Upper lobe of left lung (tissue), 6 donors: Measurements from ENCODE around the gene WDR53. TPM values are rescaled to one million over a fixed set of nuclear protein-coding genes. Genes with fewer than 3 reads are reported as not detected.
"Not testable (repeated sequence)": the region's sequence is repeated elsewhere in the genome, so short reads cannot be mapped to it uniquely, and the experiment has no call there.

Experiments used
- ATAC-seq, 2 donors: fragments of 200-7000 bp; cut with Tn5 transposase; one replicate each; pipeline ENCODE4 v1.9.1; 2022; ENCODE audit warnings: mild to moderate bottlenecking in 2 of 2, moderate library complexity in 2 of 2; ENCODE audit not compliant: low FRiP score in 2 of 2
- DNase-seq, 2 donors: peaks; one replicate each; pipeline ENCODE4 v3.0.0-alpha.2; 2019 to 2020
- H3K27ac ChIP-seq, 4 donors: fragments of 200-600 bp; sonication (generic); one replicate each; pipeline ENCODE4 v1.5.1; 2016 to 2019
- H3K27me3 ChIP-seq, 4 donors: fragments of 200-600 bp; sonication (generic); one replicate each; pipeline ENCODE4 v1.5.1; 2017 to 2019
- H3K36me3 ChIP-seq, 4 donors: fragments of 200-600 bp; sonication (generic); one replicate each; pipeline ENCODE4 v1.5.1; 2016 to 2019
- H3K4me1 ChIP-seq, 4 donors: fragments of 200-600 bp; sonication (generic); one replicate each; pipeline ENCODE4 v1.5.1; 2018 to 2019
- H3K4me3 ChIP-seq, 4 donors: fragments of 200-600 bp; sonication (generic); one replicate each; pipeline ENCODE4 v1.5.1; 2017 to 2019; ENCODE audit warnings: mild to moderate bottlenecking in 2 of 4, moderate library complexity in 1 of 4
- H3K9me3 ChIP-seq, 4 donors: fragments of 200-600 bp; sonication (generic); one replicate each; pipeline ENCODE4 v1.5.1; 2018 to 2019
- CTCF ChIP-seq, 6 experiments: fragments of 450-650 bp in 4 of 6; fragments of 200-600 bp in 2 of 6; sonication (generic) in 2 of 6; IDR thresholded peaks; one replicate each; pipeline ENCODE4 v1.5.1; 2016 to 2019; ENCODE audit warnings: antibody characterized with exemption in 6 of 6
- EP300 ChIP-seq, 4 donors: sonication (generic); formaldehyde crosslinking; IDR thresholded peaks; one replicate each; pipeline ENCODE4 v1.5.1; 2017; ENCODE audit warnings: antibody characterized with exemption in 4 of 4, control low read depth in 2 of 4
- POLR2A ChIP-seq, 4 donors: fragments of 450-650 bp; IDR thresholded peaks; one replicate each; pipeline ENCODE4 v1.5.1; 2016 to 2017; ENCODE audit warnings: antibody characterized with exemption in 4 of 4, mild to moderate bottlenecking in 2 of 4
- POLR2AphosphoS5 ChIP-seq, 2 donors: sonication (generic); formaldehyde crosslinking; IDR thresholded peaks; one replicate each; pipeline ENCODE4 v1.5.1; 2017; ENCODE audit warnings: antibody characterized with exemption in 2 of 2
- WGBS, 2 donors: methylation state at CpG; one replicate each; pipeline ENCODE4 v1.1.5; 2017 to 2018; 5-methylcytosine and 5-hydroxymethylcytosine counted together
- total RNA-seq, 6 donors: library from RNA; depleted of rRNA in 4 of 6; stranded (reverse); fragments of >200 nt in 4 of 6; gene quantifications; one replicate each; pipeline versions ENCODE4 v1.1.0 to v1.2.1, GENCODE V29; 2016 to 2021
- donor health status: DM: no; HTN: no; CAD: no; lungs with moderate emphysema.
- donor health status: DM: no; HTN: yes; CAD: no; lungs with severe emphysema.

Gene WDR53
- total RNA-seq, 6 donors from 2014 or later: 1.00 to 31.4 (median 8.7) TPM

GRCh38 chr3:196531418-196531817 is 36.9 kb downstream of the WDR53 start:
- Histone ChIP-seq H3K4me3 (no peak overlapping the region), H3K4me1 (peaks cover 0 to 8% (median 3%) of the 10 kb centered on the region in 4 donors), H3K27ac (no peak overlapping the region), H3K27me3 (no peaks in the 10 kb centered on the region), H3K9me3 (no peaks in the 10 kb centered on the region), H3K36me3 (no peaks in the 10 kb centered on the region)
- no peak for TF ChIP-seq CTCF (IDR thresholded peaks at IDR 0.05)
- TF ChIP-seq EP300 (IDR thresholded peaks at IDR 0.05): no peak
- TF ChIP-seq POLR2AphosphoS5 (IDR thresholded peaks at IDR 0.05): no peak
- no peak for TF ChIP-seq POLR2A (IDR thresholded peaks at IDR 0.05)
- no peak for ATAC-seq
- no peak for DNase-seq
- WGBS, 2 donors: 70 to 72% methylated on average over 4 of the region's 4 CpGs

GRCh38 chr3:196528639-196529233 is 39.6 kb downstream of the WDR53 start:
- Histone ChIP-seq H3K27ac (peak overlapping the region in 1 of 4 donors; percentile 70), H3K27me3 (no peaks in the 10 kb centered on the region), H3K36me3 (no peaks in the 10 kb centered on the region), H3K4me1 (peaks cover 0 to 8% (median 3%) of the 10 kb centered on the region in 4 donors), H3K9me3 (no peaks in the 10 kb centered on the region), H3K4me3 (peak overlapping the region in 3 of 4 donors; percentile 32 to 47 (median 42))
- TF ChIP-seq CTCF (IDR thresholded peaks at IDR 0.05): peak; percentile 64 to 91 (median 84)
- TF ChIP-seq POLR2AphosphoS5 (IDR thresholded peaks at IDR 0.05): no peak
- TF ChIP-seq POLR2A (IDR thresholded peaks at IDR 0.05): peak in 1 of 4 donors; percentile 8
- no peak for TF ChIP-seq EP300 (IDR thresholded peaks at IDR 0.05)
- ATAC-seq (peak; percentile 88 to 98), DNase-seq (peak; percentile 86 to 97)
- 12 to 19% methylated on average over 12 to 14 of the region's 52 CpGs for WGBS, 2 donors

GRCh38 chr3:196525141-196525540 is 43.2 kb downstream of the WDR53 start:
- Histone ChIP-seq H3K36me3 (no peaks in the 10 kb centered on the region), H3K4me1 (peaks cover 0 to 8% (median 3%) of the 10 kb centered on the region in 4 donors), H3K27ac (no peak overlapping the region), H3K27me3 (no peaks in the 10 kb centered on the region), H3K4me3 (no peak overlapping the region), H3K9me3 (peaks cover 8 to 20% (median 16%) of the 10 kb centered on the region in 4 donors)
- DNase-seq: no peak
- WGBS, 2 donors: 82 to 84% methylated on average over 4 of the region's 4 CpGs
- no peak for TF ChIP-seq POLR2A (IDR thresholded peaks at IDR 0.05)
- no peak for TF ChIP-seq EP300 (IDR thresholded peaks at IDR 0.05)
- no peak for TF ChIP-seq POLR2AphosphoS5 (IDR thresholded peaks at IDR 0.05)
- no peak for TF ChIP-seq CTCF (IDR thresholded peaks at IDR 0.05)
- no peak for ATAC-seq

- no peak overlapping the region for H3K4me3 ChIP-seq
- peaks cover 0 to 8% (median 3%) of the 10 kb centered on the region in 4 donors for H3K4me1 ChIP-seq
- H3K9me3 ChIP-seq: peaks cover 14 to 26% (median 22%) of the 10 kb centered on the region in 4 donors
- no peaks in the 10 kb centered on the region for H3K27me3 ChIP-seq
- 61 to 78% methylated on average over 3 to 5 of the region's 5 CpGs for WGBS, 2 donors
- ATAC-seq: no peak
- no peak overlapping the region for H3K27ac ChIP-seq
- TF ChIP-seq CTCF (IDR thresholded peaks at IDR 0.05): no peak
- no peak for TF ChIP-seq POLR2A (IDR thresholded peaks at IDR 0.05)
- no peak for TF ChIP-seq EP300 (IDR thresholded peaks at IDR 0.05)
- no peak for TF ChIP-seq POLR2AphosphoS5 (IDR thresholded peaks at IDR 0.05)
- H3K36me3 ChIP-seq: no peaks in the 10 kb centered on the region
- no peak for DNase-seq
Measured at GRCh38 chr3:196524527-196524926, 43.8 kb downstream of the WDR53 start.

- no peaks in the 10 kb centered on the region for H3K27me3 ChIP-seq
- no peak for TF ChIP-seq POLR2AphosphoS5 (IDR thresholded peaks at IDR 0.05)
- 95 to 99% methylated on average over 4 of the region's 4 CpGs for WGBS, 2 donors
- ATAC-seq (no peak), DNase-seq (no peak)
- no peaks in the 10 kb centered on the region for H3K36me3 ChIP-seq
- H3K4me3 ChIP-seq: no peak overlapping the region
- H3K9me3 ChIP-seq: peaks cover 21 to 33% (median 29%) of the 10 kb centered on the region in 4 donors
- peaks cover 0 to 4% (median 2%) of the 10 kb centered on the region in 4 donors for H3K4me1 ChIP-seq
- H3K27ac ChIP-seq: no peak overlapping the region
Measured at GRCh38 chr3:196523841-196524240, 44.5 kb downstream of the WDR53 start.

- not testable (repeated sequence) for DNase-seq
- peaks cover 32 to 48% (median 41%) of the 10 kb centered on the region in 4 donors for H3K9me3 ChIP-seq
- 84 to 92% methylated on average over 12 of the region's 12 CpGs for WGBS, 2 donors
Measured at GRCh38 chr3:196521291-196521690, 47.1 kb downstream of the WDR53 start.

More at GRCh38 chr3:196521291-196521690, 47.1 kb downstream of the WDR53 start:
- not testable (repeated sequence) for H3K4me3 ChIP-seq, H3K36me3 ChIP-seq, H3K4me1 ChIP-seq, H3K27ac ChIP-seq, H3K27me3 ChIP-seq, ATAC-seq
